Epithelial cell of esophagus (primary cell): ENCODE results near the gene SLC25A34.
A peak's percentile ranks its signal among the peaks of the same experiment; 100 is the strongest.
"Not testable (repeated sequence)": the region's sequence is repeated elsewhere in the genome, so short reads cannot be mapped to it uniquely, and the experiment has no call there.

ENCODE experiments used
- DNase-seq: peaks from one replicate; pipeline ENCODE4 v3.0.0; 2010; ENCODE audit warnings: low read depth
- H3K4me3 ChIP-seq: 2 replicates; pipeline ENCODE4 v1.5.1; 2011; ENCODE audit warnings: mild to moderate bottlenecking, low read length, control low read depth
- CTCF ChIP-seq: IDR thresholded peaks from 2 replicates; pipeline ENCODE4 v1.5.1; 2011; ENCODE audit warnings: low read depth, mild to moderate bottlenecking, low read length, control low read depth, inconsistent platforms; ENCODE audit not compliant: insufficient read depth; ENCODE audit errors: missing control alignments

SLC25A34 gene

GRCh38 chr1:15696956-15697521 is 39.0 kb upstream of the SLC25A34 start:
- TF ChIP-seq CTCF: no peak
- no peak overlapping the region for H3K4me3 ChIP-seq
- no peak for DNase-seq

- TF ChIP-seq CTCF: no peak
These were observed 37.9 kb upstream of the SLC25A34 start for GRCh38 chr1:15698201-15698600.

GRCh38 chr1:15699321-15699720 is 36.7 kb upstream of the SLC25A34 start:
- H3K4me3 ChIP-seq, DNase-seq: not testable (repeated sequence)

More at GRCh38 chr1:15698201-15698600, 37.9 kb upstream of the SLC25A34 start:
- no peak for DNase-seq
- H3K4me3 ChIP-seq: no peak overlapping the region

DNA sequence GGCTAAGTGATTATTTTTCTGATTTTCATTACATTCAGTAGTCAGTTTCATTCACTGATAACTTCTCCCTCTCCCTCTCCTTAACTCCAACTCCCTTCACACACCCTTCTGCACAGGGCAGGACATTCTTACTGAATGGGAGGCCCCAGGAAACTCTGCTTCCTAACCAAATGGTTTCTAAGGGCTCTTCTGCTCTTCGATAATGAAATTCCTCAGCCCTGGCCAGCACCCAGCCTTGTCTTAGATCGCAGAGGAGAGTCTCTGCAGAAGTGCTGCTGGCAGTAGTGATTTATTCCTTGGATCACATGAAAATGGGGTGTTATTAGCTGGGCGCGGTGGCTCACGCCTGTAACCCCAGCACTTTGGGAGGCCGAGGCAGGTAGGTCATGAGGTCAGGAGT is 35.5 kb upstream of the SLC25A34 start:
- no peak for TF ChIP-seq CTCF

DNA sequence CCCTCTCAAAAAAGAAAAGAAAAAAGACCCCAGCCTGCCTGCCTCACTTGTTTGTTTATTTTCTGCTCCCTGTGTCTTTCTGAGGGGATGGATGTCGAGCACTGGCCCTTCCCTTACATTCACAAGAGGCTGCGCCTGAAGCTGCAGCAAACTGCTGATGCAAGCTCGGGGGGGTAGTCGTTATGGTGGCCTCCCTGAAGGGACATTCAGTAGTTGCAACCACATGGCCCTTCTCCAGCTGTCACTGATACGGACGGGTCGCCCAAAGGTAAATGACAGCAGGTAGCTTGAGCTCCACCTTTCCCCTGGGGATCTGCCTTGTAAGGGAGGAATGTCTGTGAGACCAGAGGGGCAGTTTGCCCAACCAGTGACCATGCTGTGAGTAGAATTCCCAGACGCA is 34.3 kb upstream of the SLC25A34 start:
- no peak for DNase-seq
- TF ChIP-seq CTCF: no peak
- no peak overlapping the region for H3K4me3 ChIP-seq

More for the DNA sequence above, 35.5 kb upstream of the SLC25A34 start:
- no peak overlapping the region for H3K4me3 ChIP-seq
- DNase-seq: no peak

DNA sequence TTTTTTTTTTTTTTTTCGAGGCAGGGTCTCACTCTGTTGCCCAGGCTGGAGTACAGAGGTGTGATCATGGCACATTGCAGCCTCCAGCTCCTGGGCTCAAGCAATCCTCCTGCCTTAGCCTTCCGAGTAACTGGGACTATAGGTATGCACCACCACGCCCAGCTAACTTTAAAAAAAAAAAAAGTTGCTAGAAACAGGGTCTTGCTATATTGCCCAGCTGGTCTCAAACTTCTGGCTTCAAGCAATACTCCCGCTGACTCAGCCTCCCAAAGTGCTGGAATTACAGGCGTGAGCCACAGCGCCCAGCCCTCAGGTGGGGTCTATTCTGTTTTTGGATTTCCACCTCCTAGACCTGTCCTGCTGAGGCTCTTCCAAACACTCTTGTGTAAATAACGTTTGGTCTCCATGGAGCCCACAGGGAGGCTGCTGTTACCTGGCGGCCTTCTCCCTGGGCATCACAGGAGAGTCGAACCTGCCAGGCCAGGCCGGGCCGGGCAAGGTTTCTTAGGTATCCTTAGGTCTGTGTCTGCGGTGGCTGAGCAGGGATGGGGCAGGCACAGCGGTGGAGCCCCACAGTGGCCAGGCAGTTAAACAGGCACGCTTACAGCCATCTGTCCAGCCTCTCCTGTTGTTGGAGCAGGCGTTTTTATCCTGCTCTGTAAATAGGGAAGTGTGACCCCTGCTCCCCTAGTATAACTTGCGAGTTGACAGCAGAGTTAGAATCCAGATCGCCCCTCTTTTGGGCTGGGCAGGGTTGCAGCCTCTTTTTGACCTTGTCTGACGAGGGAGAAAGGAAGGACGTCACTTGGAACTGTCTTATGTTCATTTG is 33.1 kb upstream of the SLC25A34 start:
- TF ChIP-seq CTCF: peak; percentile 29
- DNase-seq: peak; percentile 52
- H3K4me3 ChIP-seq: no peak overlapping the region

DNA sequence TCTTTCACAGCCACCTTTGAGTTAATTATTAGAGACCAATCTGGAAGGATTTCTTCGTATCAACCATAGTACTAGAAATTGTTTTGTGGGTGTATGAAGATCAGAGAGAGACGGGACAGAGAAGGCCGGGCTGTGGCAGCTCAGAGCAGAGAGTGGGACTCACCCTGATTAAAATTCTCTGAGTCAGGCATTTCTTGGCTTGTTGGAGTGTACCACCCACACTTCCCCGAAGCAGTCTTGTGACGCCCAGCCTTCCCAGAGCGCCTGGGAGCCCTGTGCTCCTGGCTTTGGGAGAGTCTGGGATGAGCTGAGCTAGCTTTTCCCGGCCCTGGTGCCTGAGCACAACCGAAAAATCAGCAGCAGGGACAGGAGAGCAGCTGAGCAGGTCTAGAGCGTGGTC is 32.5 kb upstream of the SLC25A34 start:
- TF ChIP-seq CTCF: no peak
- DNase-seq: peak; percentile 82
- no peak overlapping the region for H3K4me3 ChIP-seq
